Stimulated activated CD4-positive, alpha-beta T cell treated with anti-CD3 and anti-CD28 coated beads, TNF-alpha, amount 100 ng/mL, for 4 hours (primary cell): Measurements from ENCODE around the gene NME2.
"Not testable (repeated sequence)": the region's sequence is repeated elsewhere in the genome, so short reads cannot be mapped to it uniquely, and the experiment has no call there.

ENCODE experiments used
- DNase-seq, 3 experiments: peaks; one replicate each; pipeline ENCODE4 v3.0.0-alpha.2; 2020; ENCODE audit warnings: low read depth in 3 of 3

The NME2 gene

GRCh38 chr17:51166198-51166986, at the start of gene NME2:
Gene NME2, plus strand, starts transcription at chr17:51166411. Its CDS starts 420 bp downstream, at chr17:51166831.
- DNase-seq, result peak; percentile 46 to 73 (median 60)

GRCh38 chr17:51118330-51119195, 47.6 kb upstream of the NME2 start:
- DNase-seq, result no peak

- DNase-seq, result peak in 1 of 3 experiments; percentile 5
Measured at GRCh38 chr17:51119415-51120356, 46.5 kb upstream of the NME2 start.

GRCh38 chr17:51120357-51120738, 45.9 kb upstream of the NME2 start:
- DNase-seq, result peak in 2 of 3 experiments; percentile 5 to 28

- DNase-seq, result peak; percentile 78 to 80 (median 78)
Measured at GRCh38 chr17:51120739-51121619, 45.2 kb upstream of the NME2 start, which contains the start of gene SPAG9. Gene SPAG9, minus strand, starts transcription at chr17:51120868. Its CDS starts 212 bp downstream, at chr17:51120656.

- DNase-seq, result peak; percentile 70 to 85 (median 83)
Measured at GRCh38 chr17:51121620-51122472, 44.4 kb upstream of the NME2 start.

GRCh38 chr17:51122473-51123115, 43.6 kb upstream of the NME2 start:
- DNase-seq, result not testable (repeated sequence)

GRCh38 chr17:51124640-51125503, 41.3 kb upstream of the NME2 start:
- DNase-seq, result no peak

GRCh38 chr17:51128076-51128475, 38.1 kb upstream of the NME2 start:
- DNase-seq, result no peak

GRCh38 chr17:51132964-51133319, 33.3 kb upstream of the NME2 start:
- no peak for DNase-seq

- no peak for DNase-seq
Measured at GRCh38 chr17:51133365-51133764, 32.8 kb upstream of the NME2 start.

- DNase-seq, result no peak
Measured at GRCh38 chr17:51135956-51136355, 30.3 kb upstream of the NME2 start.

- no peak for DNase-seq
Measured at GRCh38 chr17:51142597-51142996, 23.6 kb upstream of the NME2 start.

GRCh38 chr17:51144266-51145022, 21.8 kb upstream of the NME2 start:
- no peak for DNase-seq

- no peak for DNase-seq
Measured at GRCh38 chr17:51147650-51148049, 18.6 kb upstream of the NME2 start.

GRCh38 chr17:51149163-51149562, 17.0 kb upstream of the NME2 start:
- DNase-seq, result no peak

- DNase-seq, result no peak
Measured at GRCh38 chr17:51150932-51151331, 15.3 kb upstream of the NME2 start.
